Ovary (tissue), 9 donors: ENCODE data around the gene PKM. TPM values are rescaled to one million over a fixed set of nuclear protein-coding genes. Genes with fewer than 3 reads are reported as not detected.

Experiments
- DNase-seq, 5 donors: peaks; one replicate each; pipeline ENCODE4 v3.0.0-alpha.2; 2019 to 2020
- H3K27ac ChIP-seq, 2 donors: fragments of 200-600 bp; one replicate each; pipeline versions ENCODE4 v1.5.1 to v1.8.0; 2019 to 2022
- H3K27me3 ChIP-seq: fragments of 200-600 bp; one replicate; pipeline ENCODE4 v1.8.0; 2022
- H3K36me3 ChIP-seq: fragments of 200-600 bp; sonication (generic); one replicate; pipeline ENCODE4 v1.5.1; 2019
- H3K4me1 ChIP-seq: one replicate; pipeline ENCODE4 v1.8.1; 2013; ENCODE audit warnings: mild to moderate bottlenecking, moderate library complexity; ENCODE audit not compliant: insufficient read depth
- H3K4me3 ChIP-seq: fragments of 200-600 bp; sonication (generic); one replicate; pipeline ENCODE4 v1.5.1; 2017
- H3K9me3 ChIP-seq, 2 donors: fragments of 200-600 bp in 1 of 2; sonication (generic) in 1 of 2; one replicate each; pipeline versions ENCODE4 v1.5.1 to v1.8.1; 2013 to 2019; ENCODE audit warnings: mild to moderate bottlenecking in 1 of 2, moderate library complexity in 1 of 2
- CTCF ChIP-seq, 3 donors: fragments of 450-650 bp in 2 of 3; fragments of 200-600 bp in 1 of 3; IDR thresholded peaks; one replicate each; pipeline versions ENCODE4 v1.5.1 to v1.8.0; 2016 to 2022; ENCODE audit warnings: antibody characterized with exemption in 3 of 3, mild to moderate bottlenecking in 1 of 3
- EP300 ChIP-seq: sonication (generic); formaldehyde crosslinking; IDR thresholded peaks from one replicate; pipeline ENCODE4 v1.6.1; 2017; ENCODE audit warnings: antibody characterized with exemption
- POLR2A ChIP-seq: fragments of 450-650 bp; IDR thresholded peaks from one replicate; pipeline ENCODE4 v1.6.1; 2017; ENCODE audit warnings: antibody characterized with exemption, mild to moderate bottlenecking, moderate library complexity
- WGBS, 3 donors: extraction: QIAGEN DNeasy Blood & Tissue Kit in 1 of 3; methylation state at CpG; one replicate each; pipeline versions ENCODE4 v1.1.5 to v1.1.7; 2013 to 2017; 5-methylcytosine and 5-hydroxymethylcytosine counted together
- intact Hi-C, 4 donors: fragments of 100-400 bp; cut with DNase I; formaldehyde crosslinking; loops; one replicate each; pipeline versions ENCODE4 v1.11.0 to v1.15.1; 2022 to 2023
- polyA plus RNA-seq, 2 donors: library from polyadenylated mRNA; stranded (reverse); fragments of 200-250 nt in 1 of 2; fragments of 350-450 nt in 1 of 2; fragmentation: Illumina TruSeq in 1 of 2; extraction: RNeasy Lipid Tissue Mini Kit (QIAGEN cat#74804) in 1 of 2; gene quantifications; one replicate each; pipeline ENCODE4 v1.2.3, GENCODE V29; 2013 to 2014
- total RNA-seq, 7 donors: library from RNA; depleted of rRNA in 2 of 7; stranded (reverse); fragments of >200 nt in 2 of 7; fragmentation: NEBNext Ultra II Directional in 3 of 7; extraction: Animal tissue kit (Norgen Biotek cat#: 25700) in 3 of 7; gene quantifications; one replicate each; pipeline versions ENCODE4 v1.1.0 to v1.2.4, GENCODE V29; 2016 to 2023
- donor health status: DM: no; HTN: no; CAD: no; lungs with moderate emphysema.
- donor health status: DM: no; HTN: no; CAD: no.
- donor health status: Bipolar disorder and iron deficiency.
- donor health status: DM: yes; HTN: yes; CAD: no.
- donor health status: DM: no; HTN: no; CAD: no.
- donor health status: DM: yes; HTN: yes; CAD: no.

PKM gene
- total and polyA plus RNA-seq, 9 donors: 128 to 692 (median 291) TPM

GRCh38 chr15:72160696-72161245 lies 70.2 kb downstream of the PKM start:
- TF ChIP-seq CTCF (IDR thresholded peaks at IDR 0.05) (no peak), EP300 (no peak)
- Histone ChIP-seq H3K27me3 (no peaks in the 10 kb centered on the region), H3K36me3 (no peaks in the 10 kb centered on the region), H3K4me3 (no peak overlapping the region), H3K9me3 (no peaks in the 10 kb centered on the region), H3K4me1 (no peaks in the 10 kb centered on the region), H3K27ac (no peak overlapping the region)
- intact Hi-C loops: loop anchor here in 1 of 4 donors (10.0 kb wide), 1 partner anchor 416 kb away; no protein-coding TSS in a partner anchor
- no peak for DNase-seq
- WGBS, 3 donors: 87 to 95% (median 91%) methylated on average over 5 of the region's 5 CpGs

DNA sequence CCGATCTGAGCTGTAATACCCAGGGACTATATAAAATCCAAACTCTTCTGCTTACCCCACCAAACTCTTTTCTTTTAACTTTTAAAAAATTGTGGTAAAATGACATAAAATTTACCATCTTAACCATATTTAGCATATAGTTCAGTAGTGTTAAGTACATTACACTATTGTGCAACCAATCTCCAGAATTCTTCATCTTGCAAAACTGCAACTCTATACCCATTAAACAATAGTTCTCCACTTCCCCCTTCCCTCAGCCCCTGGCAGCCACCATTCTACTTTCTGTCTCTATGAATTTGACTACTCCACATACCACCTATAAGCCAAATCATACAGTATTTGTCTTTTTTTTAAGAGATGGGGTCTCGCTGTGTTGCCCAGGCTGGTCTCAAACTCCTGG lies 74.1 kb downstream of the PKM start:
- DNase-seq: no peak
- H3K4me1 ChIP-seq: peaks cover 4% of the 10 kb centered on the region
- intact Hi-C loops: loop anchor here in 1 of 4 donors (5.0 kb wide), 1 partner anchor 415 kb away; no protein-coding TSS in a partner anchor
- no peak for TF ChIP-seq POLR2A
- TF ChIP-seq CTCF (IDR thresholded peaks at IDR 0.05): no peak
- no peak for TF ChIP-seq EP300
- no peak overlapping the region for H3K27ac ChIP-seq
- no peak overlapping the region for H3K4me3 ChIP-seq
- H3K27me3 ChIP-seq: no peaks in the 10 kb centered on the region
- H3K9me3 ChIP-seq: no peaks in the 10 kb centered on the region
- WGBS, 3 donors: 94 to 96% (median 95%) methylated on average over 2 of the region's 2 CpGs
- no peaks in the 10 kb centered on the region for H3K36me3 ChIP-seq

DNA sequence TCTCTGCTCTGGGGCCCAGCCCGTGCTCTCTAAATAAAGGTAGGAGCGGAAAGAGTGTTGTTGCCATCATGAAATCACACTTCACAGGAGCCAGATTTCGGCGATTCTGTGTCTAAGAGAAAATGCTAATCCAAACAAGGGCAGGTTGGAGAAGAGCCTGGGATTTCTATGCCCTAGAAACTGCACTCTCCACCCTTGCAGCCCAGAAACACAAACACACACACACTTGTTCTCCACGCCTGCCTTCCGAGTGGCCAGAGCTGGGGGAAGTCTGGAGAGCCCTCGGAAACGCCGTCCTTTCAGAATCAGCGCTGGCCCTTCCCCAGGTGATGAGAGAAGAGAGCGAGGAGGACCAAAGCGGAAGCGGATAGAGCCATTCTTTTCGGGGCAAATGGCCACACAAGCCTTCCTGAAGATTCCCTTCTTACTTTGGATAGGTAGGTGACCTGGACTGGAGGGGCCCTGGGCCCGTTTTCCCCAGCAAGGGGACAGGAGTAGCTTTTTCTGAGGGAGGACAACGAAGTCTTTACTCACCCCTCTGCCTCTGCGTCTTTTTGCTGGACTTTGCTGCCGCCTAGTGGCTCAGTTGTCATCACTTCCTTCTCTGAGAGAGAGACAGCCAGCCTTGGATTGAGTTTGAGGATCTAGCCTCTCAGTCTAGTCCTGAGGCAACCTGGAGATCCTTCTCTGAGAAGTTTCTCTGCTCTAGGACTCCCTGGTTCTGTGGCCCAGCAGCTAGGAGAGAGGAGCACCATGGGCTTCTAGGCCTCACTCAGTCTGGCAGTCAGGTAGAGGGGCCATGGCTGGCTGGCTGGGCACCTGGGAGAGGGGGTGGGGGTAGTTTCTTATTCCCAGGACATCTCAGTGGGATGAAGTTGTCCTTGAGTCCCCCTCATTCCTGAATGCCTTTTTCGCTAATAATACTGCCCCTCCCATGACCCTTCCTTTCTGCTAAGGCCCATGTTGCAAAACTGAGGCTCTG lies 75.1 kb downstream of the PKM start:
- intact Hi-C loops: loop anchor here in 2 of 4 donors (2.0 to 5.0 kb wide), 2 partner anchors 411 to 414 kb away; no protein-coding TSS in a partner anchor
- peak overlapping the region; percentile 39 to 55 for H3K27ac ChIP-seq
- WGBS, 3 donors: 1 to 2% (median 2%) methylated on average over 19 of the region's 19 CpGs
- TF ChIP-seq CTCF (IDR thresholded peaks at IDR 0.05) (peak; percentile 67 to 84 (median 83)), POLR2A (no peak), EP300 (no peak)
- no peaks in the 10 kb centered on the region for H3K27me3 ChIP-seq
- H3K4me3 ChIP-seq: peak overlapping the region; percentile 43
- H3K36me3 ChIP-seq: no peaks in the 10 kb centered on the region
- peaks cover 4% of the 10 kb centered on the region for H3K4me1 ChIP-seq
- no peaks in the 10 kb centered on the region for H3K9me3 ChIP-seq
- peak; percentile 81 to 91 (median 89) for DNase-seq

GRCh38 chr15:72155003-72155621 lies 75.9 kb downstream of the PKM start:
- peak; percentile 39 to 74 (median 58) for DNase-seq
- WGBS, 3 donors: 18 to 26% (median 19%) methylated on average over 14 of the region's 14 CpGs
- no peaks in the 10 kb centered on the region for H3K9me3 ChIP-seq
- intact Hi-C loops: loop anchor here in 2 of 4 donors (2.0 to 5.0 kb wide), 2 partner anchors 410 to 413 kb away; no protein-coding TSS in a partner anchor
- H3K4me3 ChIP-seq: peak overlapping the region; percentile 43
- peak overlapping the region in 1 of 2 donors; percentile 55 for H3K27ac ChIP-seq
- peaks cover 4% of the 10 kb centered on the region for H3K4me1 ChIP-seq
- TF ChIP-seq CTCF (IDR thresholded peaks at IDR 0.05) (no peak), EP300 (no peak), POLR2A (no peak)
- no peaks in the 10 kb centered on the region for H3K36me3 ChIP-seq
- no peaks in the 10 kb centered on the region for H3K27me3 ChIP-seq
